ENCODE measurements around the gene NEK6.
A peak's percentile ranks its signal among the peaks of the same experiment; 100 is the strongest.

NEK6 gene

DNA sequence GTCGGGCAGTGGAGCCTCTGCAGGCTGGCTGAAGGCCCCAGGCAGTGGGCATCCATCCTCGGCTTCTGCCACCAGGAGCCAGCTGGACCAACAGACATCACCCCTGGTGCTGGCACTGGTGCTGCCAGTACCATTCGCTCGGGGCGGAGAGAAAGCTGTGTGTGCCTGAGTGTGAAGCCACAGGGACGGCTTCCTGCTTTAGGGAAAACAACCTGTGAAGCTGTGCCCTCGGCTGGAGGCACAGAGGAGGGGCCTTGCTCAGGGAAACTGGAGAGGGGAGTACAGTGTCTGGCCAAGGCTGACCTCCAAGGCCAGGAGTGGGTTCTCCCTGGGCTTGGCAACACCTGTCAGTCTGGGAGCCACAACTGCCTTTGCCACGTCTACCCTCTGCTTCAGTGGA, 38.3 kb downstream of the NEK6 start:
- TF ChIP-seq POLR2A (IDR thresholded peaks at IDR 0.05; ENCODE audit: low read length): no peak
- TF ChIP-seq GATA1 (IDR thresholded peaks at IDR 0.05; ENCODE audit: low read depth, low read length): no peak
- DNase-seq: no peak

DNA sequence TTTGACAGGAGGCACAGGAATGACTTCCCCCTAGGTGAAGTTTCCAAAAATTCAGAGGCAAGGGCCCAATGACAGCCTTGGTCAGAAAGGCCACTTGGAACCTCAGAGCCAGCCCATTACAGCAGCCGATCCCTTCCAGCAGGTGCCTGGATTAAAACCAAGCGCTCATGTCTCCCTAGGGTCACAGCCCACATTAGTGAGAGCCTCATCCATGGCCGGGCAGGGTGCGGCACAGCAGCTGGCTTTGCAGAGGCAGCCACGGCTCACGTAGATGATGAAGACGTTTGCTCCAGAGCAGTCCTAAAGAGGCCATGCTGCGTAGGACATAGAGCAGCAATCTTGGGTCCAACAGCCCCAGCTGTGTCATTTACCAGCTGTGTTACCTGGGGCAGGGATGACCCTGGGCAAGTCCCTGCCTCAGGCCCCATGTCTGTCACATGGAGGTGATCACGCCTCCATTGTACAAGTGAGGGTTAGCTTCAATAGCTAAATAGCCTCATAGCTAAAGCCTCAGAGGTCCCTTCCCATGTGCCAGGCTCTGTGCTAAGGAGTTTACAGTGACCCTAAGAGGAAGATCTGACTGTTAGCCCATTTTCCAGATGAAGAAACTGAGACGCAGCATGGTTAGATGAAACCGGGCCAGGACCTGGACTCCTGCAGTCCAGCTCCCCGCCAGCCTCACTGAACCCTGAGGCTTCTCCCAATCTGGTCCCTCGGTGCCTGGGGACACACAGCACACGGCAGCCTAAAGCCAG, 39.2 kb downstream of the NEK6 start:
- DNase-seq: no peak
- TF ChIP-seq GATA1 (IDR thresholded peaks at IDR 0.05; ENCODE audit: low read depth, low read length): no peak
- TF ChIP-seq POLR2A (IDR thresholded peaks at IDR 0.05; ENCODE audit: low read length): no peak

GRCh38 chr9:124297551-124297901, 39.8 kb downstream of the NEK6 start:
- no peak for DNase-seq
- TF ChIP-seq POLR2A (IDR thresholded peaks at IDR 0.05; ENCODE audit: low read length) (no peak), GATA1 (IDR thresholded peaks at IDR 0.05; ENCODE audit: low read depth, low read length) (no peak)

DNA sequence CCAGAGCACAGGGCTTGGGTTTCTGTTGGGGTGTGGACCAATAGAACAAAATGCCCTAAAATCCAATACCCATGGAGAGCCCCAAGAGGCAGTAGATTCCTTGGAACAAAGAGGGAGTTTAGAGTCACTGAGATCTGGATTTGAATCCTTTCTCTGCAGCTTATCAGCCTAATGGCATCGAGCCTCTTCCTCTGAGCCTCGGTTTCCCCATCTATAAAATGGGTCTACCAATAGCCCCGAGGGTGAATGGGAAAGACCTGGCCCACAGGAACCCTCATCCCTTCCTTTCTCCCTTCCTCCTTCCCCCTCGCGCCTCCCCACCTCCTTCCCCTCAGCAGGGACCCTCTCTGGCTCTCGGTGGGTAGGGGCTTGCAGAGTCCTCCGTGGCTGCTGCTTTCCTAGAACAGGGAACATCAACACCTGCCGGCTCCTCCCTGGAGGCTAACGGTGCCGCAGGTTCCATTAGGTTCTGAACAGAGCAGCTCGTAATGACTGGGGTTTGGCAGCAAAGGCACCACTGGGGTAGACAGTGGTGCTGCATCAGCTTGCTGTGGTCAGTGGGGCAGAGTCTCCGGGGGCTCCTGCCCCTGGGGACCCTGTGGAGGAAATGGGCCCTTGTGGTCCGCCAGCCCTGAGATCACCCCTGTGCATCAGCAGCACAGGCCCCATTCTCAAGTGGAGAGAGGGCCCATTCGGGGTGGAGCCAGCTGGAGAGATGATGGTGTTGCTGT, 40.3 kb downstream of the NEK6 start:
- TF ChIP-seq GATA1 (IDR thresholded peaks at IDR 0.05; ENCODE audit: low read depth, low read length) (no peak), POLR2A (IDR thresholded peaks at IDR 0.05; ENCODE audit: low read length) (no peak)
- no peak for DNase-seq

GRCh38 chr9:124298646-124299235, 41.0 kb downstream of the NEK6 start:
- DNase-seq: no peak
- TF ChIP-seq POLR2A (IDR thresholded peaks at IDR 0.05; ENCODE audit: low read length): no peak
- TF ChIP-seq GATA1 (IDR thresholded peaks at IDR 0.05; ENCODE audit: low read depth, low read length): no peak

DNA sequence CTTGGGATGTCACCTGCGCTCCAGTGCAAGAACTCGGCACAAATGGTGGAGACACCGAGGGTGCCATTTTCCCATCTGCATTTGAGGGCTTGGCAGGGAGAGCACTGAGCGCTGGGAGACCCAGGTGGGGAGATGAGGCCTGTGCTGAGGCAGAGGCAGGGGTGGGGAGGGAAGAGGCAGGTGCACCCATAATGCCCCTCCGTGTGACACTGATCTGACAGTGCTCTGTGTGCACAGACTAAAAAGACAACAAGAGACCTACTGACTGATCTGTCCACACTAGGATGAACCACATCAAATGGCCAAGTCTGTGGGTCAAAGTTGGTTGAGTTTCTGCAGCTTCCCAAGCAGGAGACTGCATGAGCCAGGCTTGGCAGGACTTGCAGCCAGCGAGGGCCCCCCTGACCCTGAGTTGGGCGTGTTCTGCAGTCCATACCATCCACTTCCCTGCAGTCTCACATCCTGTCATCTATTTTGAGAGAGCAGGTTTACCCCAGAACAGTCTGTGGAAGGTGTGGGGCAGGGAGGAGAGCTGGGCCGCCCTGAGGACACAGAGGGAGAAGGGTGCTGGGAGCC, 41.9 kb downstream of the NEK6 start:
- no peak for DNase-seq
- TF ChIP-seq GATA1 (IDR thresholded peaks at IDR 0.05; ENCODE audit: low read depth, low read length): no peak
- TF ChIP-seq POLR2A (IDR thresholded peaks at IDR 0.05; ENCODE audit: low read length): no peak

DNA sequence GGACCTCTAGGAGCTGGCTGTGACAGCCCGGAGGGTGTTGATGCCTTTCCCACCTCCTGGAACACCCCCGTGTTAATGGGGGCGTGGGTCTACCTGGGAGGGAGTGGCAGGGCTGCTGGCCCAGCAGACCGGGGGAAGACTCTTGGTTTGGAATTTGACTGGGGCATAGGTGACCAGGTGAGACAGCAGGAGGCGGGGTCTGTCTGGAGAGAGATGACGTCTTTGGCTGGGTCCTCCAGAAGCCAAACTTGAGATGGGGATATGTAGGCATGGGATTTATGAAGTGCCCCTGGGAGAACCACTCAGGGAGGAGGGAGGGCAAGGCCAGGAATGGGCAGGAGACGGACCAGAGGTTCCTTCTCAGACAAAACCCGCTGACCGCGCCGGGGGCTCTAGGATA, 42.6 kb downstream of the NEK6 start:
- TF ChIP-seq POLR2A (IDR thresholded peaks at IDR 0.05; ENCODE audit: low read length) (no peak), GATA1 (IDR thresholded peaks at IDR 0.05; ENCODE audit: low read depth, low read length) (no peak)
- DNase-seq: no peak

GRCh38 chr9:124302921-124303320, 45.2 kb downstream of the NEK6 start:
- DNase-seq: no peak
- TF ChIP-seq POLR2A (IDR thresholded peaks at IDR 0.05; ENCODE audit: low read length) (no peak), GATA1 (IDR thresholded peaks at IDR 0.05; ENCODE audit: low read depth, low read length) (no peak)

GRCh38 chr9:124303762-124304161, 46.0 kb downstream of the NEK6 start:
- TF ChIP-seq POLR2A (IDR thresholded peaks at IDR 0.05; ENCODE audit: low read length): no peak
- TF ChIP-seq GATA1 (IDR thresholded peaks at IDR 0.05; ENCODE audit: low read depth, low read length): no peak
- DNase-seq: no peak

DNA sequence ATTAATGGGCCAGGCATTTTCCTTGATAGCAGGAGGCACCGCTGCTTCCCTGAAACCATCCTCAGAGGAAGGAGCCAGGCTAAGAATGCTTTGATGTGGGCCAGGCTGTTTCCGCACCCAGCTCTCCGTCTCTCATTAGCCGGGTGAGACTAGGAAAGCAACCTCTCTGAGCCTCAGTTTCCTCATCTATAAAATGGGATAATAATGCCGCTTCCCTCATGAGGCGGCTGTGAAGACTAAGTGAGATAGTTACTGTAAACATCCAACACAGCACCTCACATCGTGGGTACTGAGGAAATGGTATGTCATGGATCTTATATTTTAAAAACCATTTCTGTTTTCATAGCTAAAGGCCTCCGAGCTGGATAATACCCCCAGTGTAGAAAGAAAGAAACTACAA, 46.5 kb downstream of the NEK6 start:
- DNase-seq: no peak
- no peak for TF ChIP-seq GATA1 (IDR thresholded peaks at IDR 0.05; ENCODE audit: low read depth, low read length)
- no peak for TF ChIP-seq POLR2A (IDR thresholded peaks at IDR 0.05; ENCODE audit: low read length)

DNA sequence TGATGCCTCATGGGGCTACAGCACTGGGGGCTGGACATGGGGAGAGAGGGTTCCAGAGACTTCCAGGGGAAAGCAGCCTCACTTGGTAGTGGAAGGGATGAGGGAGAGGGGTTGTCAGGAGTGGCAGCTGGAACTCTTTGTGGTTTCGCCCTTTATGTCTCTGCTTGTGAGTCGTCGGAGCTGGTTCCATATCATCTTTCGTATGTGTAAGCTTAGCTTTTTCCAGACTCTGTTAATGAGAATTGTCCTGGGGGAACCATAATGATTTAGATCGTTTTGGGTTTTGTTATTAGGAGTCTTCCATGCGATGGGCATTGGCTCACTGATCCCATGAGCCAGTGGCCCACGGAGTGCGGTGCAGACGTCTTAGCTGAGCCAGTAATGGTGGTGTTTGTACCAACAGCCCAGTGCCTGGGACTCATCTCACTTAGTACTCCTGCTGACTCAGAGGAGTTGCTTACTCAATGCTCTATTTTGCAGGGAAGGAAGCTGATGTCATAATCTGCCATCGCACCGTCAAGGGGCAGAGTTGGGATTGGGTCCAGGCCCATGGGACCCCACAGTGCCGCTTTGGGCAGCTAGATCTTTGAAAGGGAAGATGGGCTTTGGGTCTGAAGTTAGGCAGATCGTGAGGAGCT, 48.5 kb downstream of the NEK6 start:
- no peak for TF ChIP-seq GATA1 (IDR thresholded peaks at IDR 0.05; ENCODE audit: low read depth, low read length)
- TF ChIP-seq POLR2A (IDR thresholded peaks at IDR 0.05; ENCODE audit: low read length): no peak
- DNase-seq: peak in 1 of 2 experiments; percentile 28

DNA sequence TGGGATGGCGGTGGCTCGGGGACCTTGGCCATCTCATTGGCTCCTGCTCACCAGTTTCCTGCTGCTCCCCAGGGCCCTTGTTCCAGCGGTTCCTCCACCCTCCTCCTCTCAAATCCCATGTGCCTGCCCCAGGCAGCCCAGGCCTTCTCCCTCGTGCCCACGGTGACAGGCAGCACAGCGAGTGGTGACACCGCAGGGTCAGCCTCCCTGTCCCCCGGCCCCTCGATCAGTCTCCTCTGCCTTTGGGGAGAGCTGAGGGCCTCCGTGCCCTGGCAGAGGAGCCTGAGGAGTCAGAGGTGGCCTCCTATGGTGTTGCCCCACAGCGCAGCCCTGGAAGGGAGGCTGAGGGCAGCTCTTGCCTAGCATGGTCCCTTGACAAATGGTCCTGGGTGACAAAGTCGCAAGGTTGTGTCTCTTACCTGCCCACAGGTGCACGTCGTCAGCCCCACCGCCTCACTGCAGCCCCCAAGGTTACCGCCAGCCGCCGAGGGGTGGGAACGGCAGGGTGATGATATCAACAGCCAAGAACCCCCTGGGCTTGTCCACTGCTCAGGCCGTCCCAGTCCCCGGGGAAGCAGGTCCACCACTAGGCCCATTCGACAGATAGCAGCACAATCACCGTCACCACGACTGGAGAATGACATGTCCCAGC, 49.8 kb downstream of the NEK6 start:
- TF ChIP-seq GATA1 (IDR thresholded peaks at IDR 0.05; ENCODE audit: low read depth, low read length): no peak
- no peak for TF ChIP-seq POLR2A (IDR thresholded peaks at IDR 0.05; ENCODE audit: low read length)
- no peak for DNase-seq
